GM18907 (cell line): ENCODE data around the gene IL15RA.
"Not testable (repeated sequence)": the region's sequence is repeated elsewhere in the genome, so short reads cannot be mapped to it uniquely, and the experiment has no call there.

ENCODE experiments used
- ATAC-seq: cut with Tn5 transposase; IDR thresholded peaks from one replicate; pipeline ENCODE4 v1.9.1; 2021; ENCODE audit warnings: mild to moderate bottlenecking, moderate library complexity; ENCODE audit not compliant: unreplicated experiment

IL15RA gene

DNA sequence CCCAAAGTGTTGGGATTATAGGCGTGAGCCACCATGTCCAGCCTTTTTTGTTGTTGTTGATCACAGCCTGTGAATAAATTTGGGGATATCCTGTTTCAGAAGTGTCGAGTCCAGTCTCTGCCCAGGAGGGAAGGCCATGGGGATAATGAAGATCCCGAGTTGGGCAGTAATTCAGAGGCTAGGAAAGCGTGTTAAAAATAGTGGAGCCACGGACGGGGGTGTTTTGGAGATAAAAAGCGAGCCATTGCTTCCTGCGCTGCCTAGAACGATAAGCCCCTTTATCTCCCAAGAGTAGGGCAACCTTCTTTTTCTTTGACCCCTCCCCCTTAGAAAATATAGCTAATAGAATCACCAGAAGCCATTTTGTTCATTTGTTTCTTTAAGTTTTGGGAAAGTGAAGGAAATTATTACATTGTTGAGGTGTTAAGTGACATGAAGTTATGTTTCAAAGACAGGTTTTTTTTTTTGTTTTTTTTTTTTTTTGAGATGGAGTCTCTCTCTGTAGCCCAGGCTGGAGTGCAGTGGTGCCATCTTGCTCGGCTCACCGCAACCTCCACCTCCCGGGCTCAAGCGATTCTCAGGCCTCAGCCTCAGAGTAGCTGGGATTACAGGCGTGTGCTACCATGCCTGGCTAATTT lies 43.3 kb downstream of the IL15RA start:
- ATAC-seq = no peak

DNA sequence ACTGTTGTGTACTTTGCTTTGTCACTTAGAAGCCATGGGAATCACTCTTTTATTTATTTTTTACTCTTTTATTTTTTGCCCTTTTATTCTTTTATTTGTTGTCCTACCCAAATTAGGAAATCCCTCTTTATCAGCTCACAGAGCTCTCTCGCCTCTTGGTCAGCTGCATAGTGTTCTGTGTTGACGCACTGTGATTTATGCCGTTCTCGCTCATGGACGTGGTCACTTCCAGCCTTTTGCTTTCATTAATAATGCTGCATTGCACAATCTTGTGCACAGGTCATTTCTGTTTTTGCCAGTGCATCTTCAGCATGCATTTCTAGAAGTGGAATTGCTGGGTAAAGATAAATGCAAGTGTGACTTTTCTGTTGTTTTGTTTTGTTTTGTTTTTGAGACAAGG lies 45.0 kb downstream of the IL15RA start:
- no peak for ATAC-seq

DNA sequence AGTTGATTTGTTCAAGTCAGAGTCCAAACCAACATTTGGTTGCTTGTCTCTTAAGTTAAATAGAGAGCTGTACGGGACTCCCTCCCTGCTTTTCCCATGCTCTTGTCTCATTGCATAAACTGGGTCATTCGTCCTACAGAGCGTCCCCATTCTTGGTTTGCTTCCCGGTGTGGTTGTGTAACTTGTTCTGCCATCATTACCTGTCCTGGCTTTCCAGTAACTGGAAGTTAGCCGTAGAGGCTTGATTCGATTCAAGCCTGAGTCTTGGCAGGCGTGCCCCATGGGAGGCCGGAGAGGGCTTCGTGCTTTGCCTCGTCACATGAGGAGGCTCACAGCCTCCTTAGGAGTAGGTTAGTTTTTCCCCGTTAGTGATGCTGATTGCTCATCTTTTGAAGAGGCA lies 47.1 kb downstream of the IL15RA start:
- no peak for ATAC-seq

DNA sequence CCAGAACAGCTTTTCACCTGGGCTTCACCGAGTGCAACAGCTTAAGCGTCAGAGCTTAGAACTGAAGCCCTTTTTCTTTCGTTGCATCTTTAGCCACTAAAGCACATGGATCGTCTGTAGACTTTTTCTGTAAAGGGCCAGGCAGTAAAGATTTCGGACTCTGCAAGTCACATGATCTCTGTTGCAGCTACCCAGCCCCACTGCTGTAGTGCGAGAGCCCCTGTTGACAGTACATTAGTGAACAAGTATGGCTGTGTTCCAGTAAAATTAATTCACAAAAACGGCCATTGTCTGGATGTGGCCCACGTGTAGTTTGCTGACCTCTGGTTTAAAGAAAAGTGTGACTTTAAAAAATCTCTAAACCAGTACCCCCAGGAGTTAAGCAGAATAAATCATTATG lies 47.9 kb downstream of the IL15RA start:
- ATAC-seq = no peak

DNA sequence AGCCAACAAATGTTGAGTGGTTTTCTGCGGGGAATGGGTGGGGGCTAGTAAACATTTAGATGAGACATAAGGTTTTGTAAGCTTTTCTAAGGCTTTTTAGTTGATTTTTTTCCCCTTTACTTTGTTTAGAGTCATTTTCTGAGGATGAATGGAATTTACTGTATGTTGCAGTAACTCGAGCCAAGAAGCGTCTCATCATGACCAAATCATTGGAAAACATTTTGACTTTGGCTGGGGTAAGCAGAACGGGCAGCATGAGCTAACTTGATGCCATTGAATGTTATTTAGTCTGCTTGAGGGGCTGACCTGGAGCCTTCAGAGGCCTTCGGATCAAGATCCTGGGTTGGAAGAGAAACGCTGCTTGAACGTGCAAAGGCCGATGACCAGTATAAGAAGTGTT lies 50.0 kb downstream of the IL15RA start:
- no peak for ATAC-seq

DNA sequence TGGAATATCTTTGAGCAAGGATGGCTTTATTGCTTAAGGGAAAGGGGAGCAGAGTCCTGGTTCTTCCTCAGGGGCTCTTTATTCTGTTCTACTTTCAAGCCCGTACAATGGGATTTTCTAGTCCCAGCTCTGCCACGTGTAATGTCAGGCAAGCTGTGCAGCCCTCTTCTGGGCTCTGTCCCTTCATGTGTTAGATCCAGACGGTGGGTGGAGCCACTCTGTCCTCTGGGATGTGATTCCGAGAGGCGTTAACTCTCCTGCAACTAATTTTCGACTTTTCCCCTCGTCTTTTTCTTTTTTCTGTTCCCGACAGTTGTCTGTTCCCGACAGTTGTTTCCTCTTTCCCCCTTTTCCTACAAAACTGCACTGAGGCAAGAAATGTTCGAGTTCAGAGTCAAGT lies 52.5 kb downstream of the IL15RA start:
- ATAC-seq = no peak

DNA sequence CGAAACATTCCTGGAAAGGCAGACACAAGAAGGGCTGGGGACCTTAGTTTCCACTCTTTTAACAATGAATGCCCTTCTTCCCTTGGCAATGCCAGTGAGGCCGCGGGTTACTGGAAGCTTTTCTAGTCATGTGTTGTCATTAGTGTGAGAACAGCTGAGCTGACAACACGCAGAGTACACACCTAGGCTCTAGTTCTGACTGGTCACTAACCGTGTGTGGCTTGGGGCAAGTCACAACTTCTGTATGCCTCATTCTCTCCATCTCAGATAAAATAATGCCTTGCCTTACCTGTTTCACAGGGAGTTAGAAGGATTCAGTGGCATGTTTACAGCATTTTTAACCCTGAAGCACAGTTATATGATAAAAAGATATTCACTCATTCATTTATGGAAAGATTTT lies 55.6 kb downstream of the IL15RA start:
- ATAC-seq = no peak

DNA sequence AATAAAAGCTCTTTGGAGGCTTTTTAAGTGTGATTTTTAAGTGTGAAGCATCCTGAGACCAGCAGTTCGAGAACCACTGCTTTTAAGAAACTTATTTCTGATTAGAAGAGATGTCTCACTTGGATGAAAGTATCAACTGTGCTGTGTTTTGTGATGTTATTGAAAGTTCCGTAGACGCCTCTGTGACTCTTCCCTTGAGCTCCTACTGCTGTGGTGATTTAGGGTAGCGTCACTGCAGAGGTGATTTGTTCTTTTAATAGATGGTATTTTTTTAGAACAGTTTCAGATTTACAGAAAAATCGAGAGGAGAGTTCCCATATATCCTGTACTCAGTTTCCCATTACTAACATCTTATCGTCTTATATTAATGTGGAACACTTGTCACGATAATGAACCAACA lies 57.8 kb downstream of the IL15RA start:
- no peak for ATAC-seq

DNA sequence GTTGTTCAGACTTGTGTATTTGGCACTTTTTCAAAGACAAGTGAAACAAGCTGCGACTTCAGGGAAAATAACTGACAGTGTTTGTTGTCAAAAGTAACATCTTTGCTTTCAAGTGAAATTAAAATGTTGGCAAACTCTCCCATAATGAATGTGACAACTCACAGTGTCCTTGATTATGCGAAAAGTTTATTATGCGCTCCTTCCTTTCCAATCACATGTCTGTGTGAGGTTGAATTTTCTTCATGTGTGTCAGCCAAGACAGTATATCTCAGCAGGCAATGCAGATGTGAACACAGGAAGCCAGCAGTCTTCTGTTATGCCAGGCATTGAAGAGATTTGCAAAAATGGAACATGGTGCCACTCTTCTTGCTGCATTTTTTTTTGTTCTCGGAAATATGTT lies 58.6 kb downstream of the IL15RA start:
- ATAC-seq = no peak

DNA sequence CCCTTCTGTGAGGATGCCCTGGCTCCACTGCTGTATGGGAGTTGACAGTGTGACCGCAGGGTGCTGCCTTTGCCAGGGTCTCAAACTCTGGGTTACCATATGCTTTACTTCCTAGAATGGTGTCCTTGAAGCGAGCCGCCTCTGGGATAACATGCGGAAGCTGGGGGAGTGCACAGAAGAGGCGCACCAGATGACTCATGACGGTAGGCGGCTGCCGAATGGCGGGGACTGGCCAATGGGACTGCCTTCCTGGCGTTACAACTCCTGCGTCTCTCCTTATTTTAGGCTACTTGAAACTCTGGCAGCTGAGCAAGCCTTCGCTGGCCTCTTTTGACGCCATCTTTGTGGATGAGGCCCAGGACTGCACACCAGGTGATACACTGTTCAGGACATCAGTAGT lies 60.0 kb downstream of the IL15RA start:
- ATAC-seq = no peak

DNA sequence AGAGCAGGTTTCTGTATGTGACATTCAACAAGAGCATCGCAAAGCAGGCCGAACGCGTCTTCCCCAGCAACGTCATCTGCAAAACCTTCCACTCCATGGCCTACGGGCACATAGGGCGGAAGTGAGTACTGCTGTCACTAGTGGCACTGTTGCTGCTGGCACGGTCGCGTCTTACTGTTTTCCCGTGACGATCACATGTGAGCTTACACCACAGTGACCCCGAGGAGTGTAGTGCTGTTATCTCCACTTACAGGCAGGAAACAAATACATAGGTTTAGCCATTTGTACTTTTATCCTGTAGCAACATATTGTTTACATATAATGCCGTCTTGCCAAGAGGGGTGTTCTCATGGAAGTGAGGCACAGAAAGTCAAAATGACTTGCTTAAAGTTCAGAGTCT lies 61.9 kb downstream of the IL15RA start:
- no peak for ATAC-seq

DNA sequence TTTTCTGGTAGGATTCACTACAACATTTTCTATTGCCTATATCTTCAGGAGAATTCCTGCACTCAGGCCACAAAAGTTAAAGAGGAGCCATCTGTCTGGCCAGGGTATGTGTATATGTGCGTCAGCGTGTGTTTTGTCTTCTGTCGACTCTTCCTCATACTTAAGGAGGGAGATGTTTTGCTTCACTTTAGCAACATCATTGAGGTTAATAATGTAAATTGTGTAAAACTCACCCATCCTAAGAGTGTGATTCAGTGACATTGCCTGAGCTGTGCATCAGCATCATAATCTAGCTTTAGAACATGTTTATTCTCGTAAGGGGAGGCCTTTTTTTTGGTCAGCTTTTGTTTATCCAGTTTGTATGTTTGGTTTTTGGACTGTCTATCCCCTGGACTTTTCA lies 63.6 kb downstream of the IL15RA start:
- no peak for ATAC-seq

DNA sequence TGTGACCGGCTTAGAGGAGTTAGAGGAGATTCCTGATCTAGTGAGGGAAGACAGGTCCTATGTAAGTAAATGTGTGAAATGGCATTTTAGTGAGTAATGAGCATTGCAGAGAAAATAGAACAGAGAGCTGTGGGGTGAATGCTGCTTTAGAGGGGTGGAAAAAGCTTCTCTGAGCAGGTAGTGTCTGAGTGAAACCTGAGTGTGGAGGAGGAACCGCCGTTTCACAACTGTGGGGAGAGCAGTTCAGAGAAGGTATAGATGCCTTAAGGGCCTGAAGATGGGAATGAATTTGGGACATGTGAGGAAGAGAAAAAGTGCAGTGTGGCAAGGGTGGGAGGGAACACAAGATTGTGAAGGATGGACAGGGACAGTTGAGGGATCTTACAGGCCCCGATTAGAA lies 65.7 kb downstream of the IL15RA start:
- no peak for ATAC-seq

DNA sequence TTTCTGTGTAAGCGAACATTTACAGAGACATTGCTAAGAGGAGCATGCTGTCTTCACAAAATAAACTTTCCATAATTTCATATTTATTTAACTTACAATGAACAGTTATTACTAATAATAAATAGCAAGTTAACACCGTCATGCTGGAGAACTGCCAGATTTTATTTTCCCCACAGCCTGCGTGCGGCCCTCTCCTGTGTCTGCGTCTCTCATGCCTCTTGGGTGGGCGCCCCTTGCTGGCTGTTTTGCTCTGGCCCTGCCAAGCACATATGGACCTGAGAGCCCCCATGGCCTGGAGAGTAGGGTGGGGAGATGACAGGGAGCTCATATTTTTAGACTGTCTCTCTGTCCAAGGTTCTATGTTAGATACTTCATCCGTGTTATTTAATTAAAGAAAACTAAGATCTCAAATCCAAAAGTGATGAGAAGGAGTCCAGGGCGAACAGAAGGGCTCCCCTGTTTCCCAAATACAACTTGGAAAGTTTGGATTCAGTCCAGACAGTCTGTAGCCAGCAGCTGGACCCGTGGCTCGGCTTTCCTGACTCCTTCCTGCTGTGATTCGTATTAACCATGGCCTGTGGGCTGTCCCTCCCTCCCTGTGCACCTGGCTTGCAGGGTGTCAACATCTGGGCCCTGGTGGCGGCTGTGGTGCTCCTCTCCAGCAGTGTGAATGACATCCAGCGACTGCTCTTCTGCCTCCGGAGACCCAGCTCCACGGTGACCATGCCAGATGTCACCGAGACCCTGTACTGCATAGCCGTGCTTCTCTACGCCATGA lies 66.8 kb downstream of the IL15RA start:
- no peak for ATAC-seq

DNA sequence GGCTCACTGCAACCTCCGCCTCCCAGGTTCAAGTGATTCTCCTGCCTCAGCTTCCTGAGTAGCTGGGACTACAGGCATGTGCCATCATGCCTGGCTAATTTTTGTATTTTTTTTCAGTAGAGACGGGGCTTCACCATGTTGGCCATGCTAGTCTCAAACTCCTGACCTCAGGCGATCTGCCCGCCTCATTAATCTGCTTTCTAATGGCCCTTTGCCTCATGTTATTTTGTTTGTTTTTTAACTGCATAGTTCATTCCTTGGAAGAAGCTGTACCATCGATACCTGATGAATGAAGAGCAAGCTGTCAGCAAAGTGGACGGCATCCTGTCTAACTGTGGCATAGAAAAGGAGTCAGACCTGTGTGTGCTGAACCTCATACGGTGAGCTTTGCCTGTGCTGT lies 68.7 kb downstream of the IL15RA start:
- ATAC-seq = not testable (repeated sequence)

DNA sequence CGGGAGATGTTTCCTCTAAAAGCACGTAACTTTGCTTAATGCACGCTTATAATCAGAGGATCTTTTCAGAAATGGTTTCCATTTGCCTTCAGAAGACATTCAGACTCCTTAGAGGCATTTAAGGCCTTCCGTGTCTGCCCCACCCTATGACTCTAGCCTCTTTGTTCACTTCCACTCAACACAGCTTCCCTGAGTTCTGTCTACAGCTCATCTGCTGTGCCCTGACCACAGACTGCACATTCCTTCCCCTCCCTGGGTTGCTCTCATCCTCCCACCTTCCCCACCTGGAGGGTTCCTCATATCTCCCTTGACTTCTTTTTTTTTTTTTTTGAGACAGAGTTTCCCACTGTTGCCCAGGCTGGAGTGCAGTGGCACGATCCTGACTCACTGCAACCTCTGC lies 70.7 kb downstream of the IL15RA start:
- no peak for ATAC-seq

DNA sequence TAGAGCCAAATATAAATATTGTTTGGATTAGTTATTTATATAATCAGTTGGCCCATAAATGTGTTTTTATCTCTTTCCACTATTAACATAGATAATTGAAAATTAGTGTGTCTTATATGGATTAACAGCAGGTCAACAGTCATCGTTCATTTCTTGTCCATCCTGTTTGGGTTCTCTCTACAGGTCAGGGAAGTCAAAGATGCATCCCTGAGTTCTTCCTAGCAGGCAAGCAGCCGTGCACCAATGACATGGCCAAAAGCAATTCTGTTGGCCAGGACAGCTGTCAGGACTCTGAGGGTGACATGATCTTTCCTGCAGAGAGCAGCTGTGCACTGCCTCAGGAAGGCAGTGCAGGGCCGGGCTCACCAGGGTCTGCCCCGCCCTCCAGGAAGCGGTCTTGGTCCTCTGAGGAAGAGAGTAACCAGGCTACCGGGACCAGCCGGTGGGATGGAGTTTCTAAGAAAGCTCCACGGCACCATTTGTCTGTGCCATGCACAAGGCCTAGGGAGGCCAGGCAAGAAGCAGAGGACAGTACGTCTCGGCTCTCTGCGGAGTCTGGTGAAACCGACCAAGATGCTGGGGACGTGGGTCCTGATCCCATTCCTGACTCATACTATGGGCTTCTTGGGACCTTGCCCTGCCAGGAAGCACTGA lies 71.4 kb downstream of the IL15RA start:
- ATAC-seq = no peak

DNA sequence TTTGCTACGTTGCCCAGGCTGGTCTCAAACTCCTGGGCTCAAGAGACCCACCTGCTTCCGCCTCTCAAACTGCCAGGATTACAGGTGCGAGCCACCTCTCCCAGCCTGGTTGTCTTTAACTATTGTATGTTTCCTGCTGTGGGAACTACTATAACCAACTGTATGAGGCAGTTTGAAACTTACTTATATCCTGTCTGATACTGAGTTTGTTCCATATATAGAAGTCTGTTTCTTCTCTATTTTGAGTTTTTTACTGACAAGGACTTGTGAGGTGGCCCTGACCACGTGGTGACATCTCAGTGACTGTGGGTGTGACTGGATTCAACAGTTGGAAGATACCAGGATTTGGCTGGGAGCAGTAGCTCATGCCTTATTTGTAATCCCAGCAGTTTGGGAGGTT lies 73.1 kb downstream of the IL15RA start:
- ATAC-seq = peak; percentile 94

DNA sequence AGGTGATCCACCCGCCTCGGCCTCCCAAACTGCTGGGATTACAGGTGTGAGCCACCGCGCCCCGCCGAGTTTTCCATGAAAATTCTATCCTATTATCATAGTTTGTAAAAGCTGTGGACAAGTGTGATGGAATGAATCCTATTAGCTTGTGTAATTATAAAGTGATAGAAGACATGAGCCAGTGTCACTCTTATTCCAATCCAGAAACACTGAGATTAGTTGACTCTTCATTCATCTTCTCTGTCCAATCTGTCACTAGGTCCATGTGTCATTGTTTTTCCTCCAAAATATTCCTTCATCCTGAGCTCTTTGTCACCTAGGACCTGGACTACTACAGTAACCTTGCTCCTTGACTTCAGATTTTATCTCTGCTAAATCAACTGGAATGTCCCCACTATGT lies 73.8 kb downstream of the IL15RA start:
- no peak for ATAC-seq

DNA sequence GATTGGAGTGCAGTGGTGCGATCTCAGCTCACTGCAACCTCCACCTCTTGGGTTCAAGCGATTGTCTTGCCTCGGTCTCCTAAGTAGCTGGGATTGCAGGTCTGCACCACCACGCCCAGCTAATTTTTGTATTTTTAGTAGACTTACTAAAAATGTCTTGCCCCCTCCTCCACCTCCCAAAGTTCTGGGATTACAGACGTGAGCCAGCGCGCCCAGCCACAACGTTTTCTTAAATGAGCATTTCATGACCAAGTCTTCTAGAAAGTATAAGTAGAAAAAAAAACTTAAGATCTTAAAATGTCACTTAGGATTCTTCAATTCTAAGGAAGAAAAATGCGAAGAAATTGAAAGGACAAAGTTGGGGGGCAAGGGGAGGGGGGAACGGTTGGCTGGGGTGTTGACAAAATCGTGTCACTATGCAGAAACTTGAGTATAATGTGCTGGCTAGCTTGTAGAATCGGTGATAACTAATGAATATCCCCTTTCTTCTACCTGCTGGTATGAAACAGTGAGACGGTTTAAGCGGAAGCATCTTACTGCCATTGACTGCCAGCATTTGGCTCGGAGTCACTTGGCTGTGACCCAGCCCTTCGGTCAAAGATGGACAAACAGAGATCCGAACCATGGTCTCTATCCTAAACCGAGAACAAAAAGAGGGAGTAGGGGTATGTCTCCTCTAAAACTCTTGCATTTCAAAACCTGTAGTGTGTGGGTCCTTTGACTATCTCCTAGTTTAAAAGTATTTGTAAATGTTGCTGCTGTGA lies 74.7 kb downstream of the IL15RA start:
- no peak for ATAC-seq
